Coronary artery (tissue), 2 donors: ENCODE data around the gene AP2S1.
"Not testable (repeated sequence)": the region's sequence is repeated elsewhere in the genome, so short reads cannot be mapped to it uniquely, and the experiment has no call there.

ENCODE experiments used
- DNase-seq: peaks from one replicate; pipeline ENCODE4 v3.0.0-alpha.2; 2017; ENCODE audit warnings: low spot score
- H3K27ac ChIP-seq, 2 donors: fragments of 200-600 bp; sonication (generic); one replicate each; pipeline ENCODE4 v1.5.1; 2016 to 2019
- H3K4me3 ChIP-seq: fragments of 200-600 bp; sonication (generic); 2 replicates; pipeline ENCODE4 v1.5.1; 2016; ENCODE audit warnings: mild to moderate bottlenecking, moderate library complexity
- CTCF ChIP-seq: fragments of 200-600 bp; sonication (generic); IDR thresholded peaks from one replicate; pipeline ENCODE4 v1.5.1; 2019; ENCODE audit warnings: antibody characterized with exemption

AP2S1 gene

GRCh38 chr19:46860125-46860845 is 9.6 kb upstream of the AP2S1 start:
- peak overlapping the region; percentile 96 to 97 for H3K27ac ChIP-seq
- no peak for TF ChIP-seq CTCF

DNA sequence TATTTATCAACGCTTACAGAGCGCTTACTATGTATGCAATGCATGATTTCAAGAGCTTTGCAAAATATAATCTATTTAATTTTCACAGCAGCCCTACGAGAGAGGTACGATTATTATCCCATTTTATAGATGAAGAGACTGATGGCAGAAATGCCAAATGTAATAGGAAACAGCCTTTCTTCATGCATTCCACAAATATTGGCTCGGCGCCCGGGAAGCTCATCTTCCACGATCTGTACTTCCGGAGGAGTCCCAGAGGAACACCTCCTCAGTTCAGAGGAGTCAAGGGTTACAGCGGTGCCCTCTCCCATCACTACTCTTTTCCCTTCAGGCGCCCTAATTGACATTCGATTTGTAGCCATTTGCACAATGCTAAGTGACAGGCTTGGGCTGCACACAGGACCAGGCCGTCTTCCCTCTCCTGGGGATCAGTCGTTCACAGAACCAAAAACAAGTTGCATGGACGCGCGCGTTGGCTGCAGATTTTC is 9.0 kb upstream of the AP2S1 start:
- TF ChIP-seq CTCF, result no peak
- no peak for DNase-seq
- peak overlapping the region; percentile 82 for H3K4me3 ChIP-seq
- H3K27ac ChIP-seq, result peak overlapping the region; percentile 96 to 97

More at GRCh38 chr19:46860125-46860845, 9.6 kb upstream of the AP2S1 start:
- DNase-seq, result peak; percentile 99
- H3K4me3 ChIP-seq, result peak overlapping the region; percentile 82

DNA sequence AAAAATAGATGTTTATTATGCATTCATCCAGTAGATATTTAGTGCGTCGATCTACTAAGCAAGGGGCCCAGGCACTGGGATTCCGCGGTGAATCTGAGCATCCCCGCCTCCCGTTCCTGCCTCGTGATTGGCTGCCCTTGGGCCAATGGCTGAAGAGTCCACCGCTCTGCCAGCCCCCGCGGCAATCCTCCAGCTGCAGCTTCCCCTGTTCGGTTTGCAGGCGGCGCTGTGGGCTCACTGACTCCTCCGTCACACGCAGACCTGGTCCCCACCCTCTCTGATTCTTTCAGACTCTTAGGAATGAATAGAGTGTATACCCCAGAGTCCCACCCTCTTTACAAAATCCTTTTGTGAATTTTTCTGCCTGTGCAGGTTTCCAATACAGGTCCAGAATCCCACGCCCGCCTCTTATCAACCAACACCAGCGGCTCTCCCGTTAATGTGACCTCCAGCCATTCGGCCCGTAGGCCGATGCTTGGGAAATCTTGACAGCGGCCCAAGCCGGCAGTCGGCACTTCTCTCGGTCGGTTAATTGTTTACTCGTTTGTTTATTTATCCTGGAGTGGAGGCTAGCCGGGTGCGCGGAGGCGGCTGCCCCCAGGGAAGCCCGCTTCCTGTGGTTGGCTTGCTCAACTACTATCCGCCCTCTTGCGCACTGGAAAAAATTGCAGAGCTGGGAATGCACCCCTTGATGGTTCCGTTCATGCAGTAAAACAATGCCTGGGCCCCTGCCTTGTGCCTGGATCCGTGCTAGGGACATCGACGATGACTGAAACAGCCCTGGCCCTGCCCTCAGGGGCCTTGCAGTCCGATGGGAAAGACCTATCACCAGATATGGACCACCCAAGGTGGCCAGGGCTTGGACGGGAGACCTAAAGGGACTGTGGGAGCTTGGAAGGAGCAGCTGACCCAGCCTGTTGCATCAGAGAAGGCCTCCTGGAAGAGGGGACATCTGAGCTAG is 5.7 kb upstream of the AP2S1 start:
- H3K4me3 ChIP-seq, result peak overlapping the region; percentile 71
- TF ChIP-seq CTCF, result peak; percentile 61
- peak; percentile 97 for DNase-seq
- peak overlapping the region; percentile 51 to 92 for H3K27ac ChIP-seq

GRCh38 chr19:46854698-46855097 is 4.1 kb upstream of the AP2S1 start:
- DNase-seq, H3K4me3 ChIP-seq, H3K27ac ChIP-seq: not testable (repeated sequence)

DNA sequence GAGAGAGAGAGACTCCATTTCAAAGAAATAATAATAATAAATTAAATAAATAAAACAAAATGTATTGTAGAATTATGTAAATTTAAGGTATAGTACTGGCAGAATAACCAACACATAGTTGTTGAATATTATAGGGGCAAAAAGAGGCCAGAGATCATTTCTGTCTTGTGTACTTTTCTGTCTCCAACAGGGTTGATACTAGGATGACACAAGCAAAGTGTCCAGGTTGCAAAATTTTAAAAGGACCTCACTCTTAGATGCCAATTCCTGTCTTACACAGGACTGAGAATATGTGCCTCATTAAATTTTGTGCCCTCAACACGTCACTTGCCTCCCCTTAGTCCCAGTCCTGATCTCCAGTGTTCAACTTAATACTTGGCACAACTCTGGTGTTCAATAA is 2.2 kb upstream of the AP2S1 start:
- DNase-seq, result no peak
- no peak overlapping the region for H3K4me3 ChIP-seq
- TF ChIP-seq CTCF, result no peak
- H3K27ac ChIP-seq, result no peak overlapping the region

GRCh38 chr19:46849610-46850009 is 1.0 kb downstream of the AP2S1 start:
- Histone ChIP-seq H3K4me3 (peak overlapping the region; percentile 81), H3K27ac (peak overlapping the region; percentile 83 to 91)
- DNase-seq, result peak; percentile 72
- TF ChIP-seq CTCF, result no peak

DNA sequence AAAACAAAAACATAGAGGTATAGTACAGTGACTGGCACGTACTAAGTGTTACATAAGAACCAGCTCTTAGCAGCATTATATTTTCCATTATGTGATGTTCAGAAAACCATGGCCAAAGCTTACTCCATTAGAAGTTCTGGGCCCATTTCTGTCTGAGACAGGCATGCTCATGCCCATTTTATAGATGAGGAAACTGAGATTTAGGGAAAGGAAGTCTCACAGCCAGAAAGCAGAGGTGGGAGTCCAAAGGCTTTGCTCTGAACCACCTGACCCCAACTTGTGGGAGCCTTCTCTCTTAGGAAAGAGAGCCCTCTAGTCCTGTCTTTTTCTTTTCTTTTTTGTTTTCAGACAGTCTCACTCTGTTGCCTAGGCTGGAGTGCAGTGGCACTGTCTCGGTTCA is 2.3 kb downstream of the AP2S1 start:
- no peak for DNase-seq
- no peak overlapping the region for H3K27ac ChIP-seq
- TF ChIP-seq CTCF, result no peak
- H3K4me3 ChIP-seq, result no peak overlapping the region
